HG03575 (cell line): ENCODE data around the gene SAMD7.

Source experiments
- ATAC-seq: cut with Tn5 transposase; IDR thresholded peaks from one replicate; pipeline ENCODE4 v1.9.1; 2021; ENCODE audit not compliant: unreplicated experiment, insufficient number of reproducible peaks, low FRiP score; ENCODE audit errors: extremely low read depth

Gene SAMD7

DNA sequence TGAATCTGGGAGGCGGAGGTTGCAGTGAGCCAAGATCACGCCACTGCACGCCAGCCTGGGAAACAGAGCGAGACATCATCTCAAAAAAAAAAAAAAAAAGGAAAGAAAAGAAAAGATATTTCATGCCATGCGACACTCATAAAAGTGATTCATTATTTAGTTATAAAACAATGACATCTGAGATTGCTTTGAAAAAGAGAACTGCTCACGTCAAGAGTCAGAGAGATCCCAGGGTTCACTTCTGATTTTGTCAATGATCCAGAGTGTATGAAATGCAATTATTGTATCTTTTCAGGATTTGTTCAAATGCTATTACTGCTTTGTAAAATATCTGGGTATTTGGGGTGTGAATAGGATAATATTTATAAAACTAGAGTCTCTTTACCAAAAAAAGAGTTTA lies 6.0 kb upstream of the SAMD7 start:
- ATAC-seq: no peak

DNA sequence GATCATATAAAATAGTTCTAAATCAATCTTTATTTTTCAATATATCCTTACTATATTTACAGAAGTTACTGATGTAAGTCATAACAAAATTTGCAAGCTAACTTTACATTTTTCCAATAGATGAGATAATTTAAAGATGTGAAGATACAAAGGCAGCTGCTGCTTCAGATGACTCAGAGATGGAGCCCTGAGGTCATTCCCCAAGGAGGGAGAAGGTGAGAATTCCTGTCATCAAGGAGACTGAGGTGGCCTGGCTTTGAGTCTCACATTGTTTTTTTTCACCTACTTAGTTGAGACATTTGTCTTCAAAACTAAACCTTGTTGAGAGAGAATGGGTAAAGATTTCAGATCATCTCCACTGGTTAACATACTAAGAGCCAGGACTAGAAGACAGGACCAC lies 3.9 kb upstream of the SAMD7 start:
- no peak for ATAC-seq

DNA sequence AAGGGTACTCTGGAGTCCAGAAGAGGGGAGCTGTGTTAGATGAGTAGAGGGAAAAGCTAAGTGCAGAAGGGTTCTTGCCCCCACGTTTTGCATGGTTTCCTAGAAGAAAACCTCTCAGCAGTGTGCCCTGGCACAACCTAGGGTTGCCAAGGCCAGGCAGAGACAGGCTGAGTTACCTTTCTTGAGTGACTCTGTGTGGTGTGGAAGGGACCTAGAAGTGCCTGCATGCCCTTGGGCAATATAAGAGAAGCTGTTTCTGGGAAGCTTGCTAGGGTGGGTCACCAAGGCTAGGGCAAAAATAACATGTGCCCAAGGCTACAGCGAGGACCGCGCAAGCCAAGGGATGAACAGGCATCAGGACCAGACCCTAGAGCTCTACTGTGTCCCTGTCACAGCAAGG lies 3.4 kb upstream of the SAMD7 start:
- no peak for ATAC-seq

DNA sequence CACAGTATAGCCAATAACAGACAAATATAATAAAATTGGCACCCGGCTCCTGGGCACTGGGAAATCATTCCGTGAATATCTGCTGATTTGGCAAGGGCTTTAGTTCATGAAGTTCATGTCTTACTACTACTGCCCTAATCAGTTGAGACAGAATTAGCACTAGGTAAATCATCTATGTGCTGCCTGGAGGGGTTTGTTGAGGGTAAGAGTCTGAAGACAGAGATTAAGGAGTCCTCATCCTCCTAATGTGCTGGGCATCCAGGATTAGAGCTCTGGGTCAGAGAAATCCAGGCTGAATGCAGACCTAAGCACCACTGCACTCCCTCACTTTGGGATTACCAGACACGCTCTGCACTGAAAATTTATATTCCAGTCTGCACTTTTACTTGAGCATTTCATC lies 2.0 kb downstream of the SAMD7 start:
- no peak for ATAC-seq

DNA sequence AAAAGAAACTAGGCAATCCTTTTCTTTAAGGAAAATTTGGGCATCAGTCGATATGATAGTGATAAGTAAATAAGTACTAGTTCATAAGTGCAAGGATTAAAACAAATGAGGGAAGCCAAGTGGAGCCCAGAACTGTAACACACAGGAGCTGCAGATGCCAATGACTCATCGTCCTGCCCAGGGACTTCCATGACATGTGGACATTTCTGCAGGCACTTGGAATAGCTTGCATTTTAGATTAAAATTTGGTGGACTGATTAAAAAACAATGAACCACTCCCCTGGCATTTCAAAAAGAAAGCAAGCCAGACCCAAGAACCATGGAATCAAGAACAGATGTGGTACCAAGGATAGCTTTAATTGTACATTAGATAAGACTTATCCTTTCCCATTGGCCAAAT lies 2.9 kb downstream of the SAMD7 start:
- no peak for ATAC-seq

DNA sequence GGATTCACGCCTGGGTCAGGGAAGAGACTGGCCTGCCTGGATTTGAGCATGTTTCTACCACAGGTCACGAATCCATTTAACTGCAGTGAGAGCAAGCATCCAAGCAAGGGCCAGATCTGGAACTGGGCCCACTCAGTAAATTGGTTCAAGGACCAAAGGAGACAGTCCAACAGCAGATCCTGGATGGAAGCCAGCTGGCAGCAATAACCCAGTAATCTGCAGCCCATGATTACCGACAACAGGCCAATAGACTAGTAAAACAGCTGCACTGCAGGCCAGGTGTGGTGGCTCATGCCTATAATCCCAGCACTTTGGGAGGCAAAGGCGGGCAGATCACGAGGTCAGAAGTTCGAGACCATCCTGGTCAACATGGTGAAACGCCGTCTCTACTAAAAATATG lies 11.8 kb downstream of the SAMD7 start:
- ATAC-seq: no peak

GRCh38 chr3:169923831-169924230 lies 12.5 kb downstream of the SAMD7 start:
- ATAC-seq: no peak

DNA sequence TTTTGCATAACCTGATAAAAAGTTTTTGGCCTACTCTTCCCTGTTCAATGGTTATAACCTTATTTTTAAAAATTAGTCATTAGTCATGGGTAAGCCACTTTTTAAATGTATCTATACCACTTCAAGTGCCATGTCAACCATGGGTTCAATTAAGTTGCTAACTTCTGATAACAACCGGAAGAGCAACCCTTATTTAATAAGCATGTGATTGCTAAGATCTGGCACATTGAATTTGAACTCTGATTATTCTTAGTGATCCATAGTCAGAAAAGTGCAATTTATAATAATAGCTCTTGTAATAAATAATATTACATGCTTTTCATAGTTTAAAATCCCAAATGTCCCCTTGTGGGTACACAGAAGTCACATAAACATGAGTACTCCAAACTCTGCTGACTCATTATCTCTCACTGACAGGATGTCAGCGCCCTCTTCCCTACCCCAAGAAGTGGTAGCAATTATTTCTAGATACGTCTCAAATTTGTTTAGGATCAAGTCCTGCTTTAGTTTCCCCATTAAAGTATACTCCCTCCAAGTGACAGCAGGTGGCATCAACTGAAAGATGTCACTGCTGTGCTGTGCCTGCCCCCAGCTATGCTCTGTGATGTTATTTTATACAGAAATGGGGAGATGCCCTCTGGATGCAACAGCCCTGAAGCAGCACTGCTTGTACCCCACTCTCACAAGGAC lies 18.6 kb downstream of the SAMD7 start:
- ATAC-seq: no peak

- ATAC-seq: no peak
Observed at GRCh38 chr3:169930843-169931242, 19.5 kb downstream of the SAMD7 start.

- peak; percentile 94 for ATAC-seq
Observed at GRCh38 chr3:169931747-169932520, 20.6 kb downstream of the SAMD7 start.

GRCh38 chr3:169939320-169939719 lies 27.9 kb downstream of the SAMD7 start:
- ATAC-seq: no peak

DNA sequence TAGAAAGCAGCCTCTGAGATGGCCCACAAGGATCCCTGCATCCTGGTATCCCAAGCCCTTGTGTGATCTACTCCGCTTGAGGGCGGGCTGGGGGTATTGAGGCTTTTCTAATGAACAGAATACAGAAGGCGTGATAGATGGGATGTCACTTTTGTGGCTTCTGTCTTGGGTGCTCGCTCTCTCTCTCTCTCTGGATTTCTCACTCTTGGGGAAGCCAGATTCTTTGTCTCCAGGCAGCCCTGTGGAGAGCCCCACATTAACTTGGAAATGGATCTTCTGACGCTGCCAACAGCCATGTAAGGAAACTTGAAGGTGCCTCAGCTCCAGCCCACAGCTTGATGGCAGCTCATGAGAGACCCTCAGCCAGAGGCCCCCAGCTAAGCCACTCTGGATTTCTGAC lies 28.4 kb downstream of the SAMD7 start:
- ATAC-seq: no peak

DNA sequence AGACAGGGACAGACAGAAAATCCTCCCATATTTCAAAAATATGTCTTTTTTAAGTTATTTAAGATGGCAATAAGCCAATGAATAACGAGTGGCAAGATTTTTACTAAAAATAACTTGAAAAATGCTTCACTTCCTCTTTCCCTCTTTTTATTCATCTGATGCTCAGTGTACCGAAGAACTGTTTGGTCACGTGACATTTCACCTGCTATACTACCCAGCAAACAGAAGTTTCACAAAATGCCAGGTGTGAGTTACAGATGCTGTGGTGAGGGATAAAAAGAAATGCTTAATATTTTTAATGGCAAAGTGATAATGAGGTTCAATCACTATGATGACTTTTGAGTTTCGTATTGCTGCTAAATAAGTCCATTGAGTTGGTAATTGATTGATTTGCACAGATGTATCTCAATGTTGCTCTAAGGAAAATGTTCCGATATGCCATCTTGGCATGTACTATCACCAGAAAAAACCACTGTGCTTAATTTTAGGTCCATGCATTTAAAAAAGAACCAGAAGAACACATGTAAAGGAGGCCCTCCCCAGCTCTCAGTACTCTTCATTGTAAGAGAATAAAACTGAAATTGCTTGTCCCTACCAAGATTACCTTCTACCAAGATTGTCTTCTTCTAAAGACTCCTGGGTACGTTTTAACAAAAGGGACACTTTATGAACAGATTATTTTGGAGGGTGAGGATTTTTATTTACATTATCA lies 29.3 kb downstream of the SAMD7 start:
- peak; percentile 48 for ATAC-seq

- ATAC-seq: peak; percentile 61
Observed at GRCh38 chr3:169945313-169945712, 33.9 kb downstream of the SAMD7 start.

DNA sequence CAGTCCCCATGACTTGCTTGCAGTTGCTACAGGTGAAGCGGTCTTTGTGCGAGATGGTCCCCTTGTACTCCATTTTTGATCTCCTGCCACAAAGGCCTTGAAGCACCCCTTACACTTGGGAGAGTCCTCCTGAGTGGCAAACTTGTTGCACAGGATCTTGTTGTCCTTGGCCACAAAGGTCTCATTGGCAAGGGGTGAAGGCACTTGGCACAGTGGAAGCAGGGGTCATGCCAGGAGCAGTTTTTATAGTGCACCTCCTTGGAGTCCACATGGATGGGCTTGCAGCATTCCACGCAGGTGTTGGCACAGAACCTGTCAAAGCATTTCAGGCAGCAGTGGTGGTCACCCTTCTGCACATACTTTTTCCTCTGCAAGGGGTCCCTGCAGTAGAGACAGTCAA lies 35.0 kb downstream of the SAMD7 start:
- ATAC-seq: no peak

GRCh38 chr3:169948559-169949448 lies 37.4 kb downstream of the SAMD7 start:
- ATAC-seq: no peak

DNA sequence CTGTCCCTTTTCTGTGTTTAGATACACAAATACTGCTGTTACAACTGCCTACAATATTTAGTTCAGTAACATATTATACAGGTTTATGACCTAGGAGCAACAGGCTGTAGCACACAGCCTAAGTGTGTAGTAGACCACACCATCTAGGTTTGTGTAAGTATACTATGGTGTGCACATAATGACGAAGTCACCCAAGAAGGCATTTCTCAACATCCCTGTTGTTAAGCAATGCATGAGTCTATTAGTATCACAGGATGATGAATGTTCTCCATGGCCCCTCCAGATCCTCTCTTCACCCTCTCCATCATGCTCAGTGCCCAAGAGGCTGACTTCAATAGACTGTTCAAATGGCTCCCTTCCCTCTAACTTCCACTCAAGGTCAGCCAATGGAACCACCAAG lies 40.7 kb downstream of the SAMD7 start:
- no peak for ATAC-seq

- ATAC-seq: no peak
Observed at GRCh38 chr3:169953462-169954141, 42.2 kb downstream of the SAMD7 start.
